Cardiac fibroblast (primary cell): Measurements from ENCODE around the gene SLC26A1.

Experiments used
- DNase-seq, 2 donors: peaks; one replicate each; pipeline versions ENCODE4 v3.0.0 to v3.0.0-alpha.2; 2010; ENCODE audit warnings: low read depth in 2 of 2
- H3K4me3 ChIP-seq, 2 donors: replicated peaks in 1 of 2; 1 replicate in 1 of 2; 2 replicates in 1 of 2; pipeline ENCODE4 v1.5.1; 2011; ENCODE audit warnings: low read depth in 2 of 2, low read length in 2 of 2, mild to moderate bottlenecking in 2 of 2, moderate library complexity in 1 of 2
- TF ChIP-seq, protein P1 (sequence below): IDR thresholded peaks from one replicate; pipeline ENCODE4 v1.5.1; 2011; ENCODE audit warnings: low read depth, mild to moderate bottlenecking, low read length, inconsistent platforms

The SLC26A1 gene

DNA sequence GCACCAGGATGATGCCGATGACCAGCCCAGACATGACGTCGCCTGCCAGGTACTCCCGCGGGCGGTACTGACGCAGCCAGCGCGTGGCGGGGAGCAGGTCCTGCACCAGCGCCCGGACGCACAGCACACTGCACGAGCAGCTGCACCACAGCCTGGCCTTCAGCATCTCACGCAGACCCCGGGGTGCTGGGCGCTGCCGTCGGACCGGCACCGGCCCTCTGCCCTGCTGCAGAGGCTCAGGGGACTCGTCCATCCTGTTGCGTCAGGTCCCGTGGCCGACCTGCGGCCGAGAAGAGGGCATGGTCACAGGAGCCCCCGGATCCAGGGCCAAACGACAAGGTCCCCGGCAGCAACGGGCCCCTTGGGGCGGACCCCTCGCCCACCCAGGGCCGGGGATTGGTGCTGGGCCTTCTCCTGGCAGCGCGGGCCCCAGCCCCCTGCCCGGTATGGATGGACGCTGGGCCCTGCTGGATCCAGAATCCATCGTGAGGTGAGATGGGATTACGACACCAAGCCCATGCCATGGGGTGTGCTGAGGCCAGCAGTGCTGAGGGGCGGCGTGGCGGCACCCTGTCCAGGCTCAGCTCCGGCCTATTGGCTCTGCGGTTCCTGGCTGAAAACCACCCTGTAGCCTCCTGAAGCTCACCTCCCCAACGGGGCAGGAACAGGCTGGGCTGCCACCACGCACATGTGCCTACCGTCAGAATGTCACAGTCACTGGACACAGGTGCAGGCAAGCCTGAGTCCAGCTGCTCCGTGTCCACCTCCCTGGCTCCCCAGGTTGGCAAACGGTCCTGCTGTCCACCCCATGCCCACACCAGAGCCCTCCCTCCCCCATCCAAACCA, 1.5 kb downstream of the SLC26A1 start:
- no peak overlapping the region for H3K4me3 ChIP-seq
- TF ChIP-seq, protein P1, sequence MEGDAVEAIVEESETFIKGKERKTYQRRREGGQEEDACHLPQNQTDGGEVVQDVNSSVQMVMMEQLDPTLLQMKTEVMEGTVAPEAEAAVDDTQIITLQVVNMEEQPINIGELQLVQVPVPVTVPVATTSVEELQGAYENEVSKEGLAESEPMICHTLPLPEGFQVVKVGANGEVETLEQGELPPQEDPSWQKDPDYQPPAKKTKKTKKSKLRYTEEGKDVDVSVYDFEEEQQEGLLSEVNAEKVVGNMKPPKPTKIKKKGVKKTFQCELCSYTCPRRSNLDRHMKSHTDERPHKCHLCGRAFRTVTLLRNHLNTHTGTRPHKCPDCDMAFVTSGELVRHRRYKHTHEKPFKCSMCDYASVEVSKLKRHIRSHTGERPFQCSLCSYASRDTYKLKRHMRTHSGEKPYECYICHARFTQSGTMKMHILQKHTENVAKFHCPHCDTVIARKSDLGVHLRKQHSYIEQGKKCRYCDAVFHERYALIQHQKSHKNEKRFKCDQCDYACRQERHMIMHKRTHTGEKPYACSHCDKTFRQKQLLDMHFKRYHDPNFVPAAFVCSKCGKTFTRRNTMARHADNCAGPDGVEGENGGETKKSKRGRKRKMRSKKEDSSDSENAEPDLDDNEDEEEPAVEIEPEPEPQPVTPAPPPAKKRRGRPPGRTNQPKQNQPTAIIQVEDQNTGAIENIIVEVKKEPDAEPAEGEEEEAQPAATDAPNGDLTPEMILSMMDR: no peak
- DNase-seq: no peak

- no peak overlapping the region for H3K4me3 ChIP-seq
- TF ChIP-seq, protein P1: no peak
- DNase-seq: no peak
Measured at GRCh38 chr4:990746-991367, 2.3 kb downstream of the SLC26A1 start.

DNA sequence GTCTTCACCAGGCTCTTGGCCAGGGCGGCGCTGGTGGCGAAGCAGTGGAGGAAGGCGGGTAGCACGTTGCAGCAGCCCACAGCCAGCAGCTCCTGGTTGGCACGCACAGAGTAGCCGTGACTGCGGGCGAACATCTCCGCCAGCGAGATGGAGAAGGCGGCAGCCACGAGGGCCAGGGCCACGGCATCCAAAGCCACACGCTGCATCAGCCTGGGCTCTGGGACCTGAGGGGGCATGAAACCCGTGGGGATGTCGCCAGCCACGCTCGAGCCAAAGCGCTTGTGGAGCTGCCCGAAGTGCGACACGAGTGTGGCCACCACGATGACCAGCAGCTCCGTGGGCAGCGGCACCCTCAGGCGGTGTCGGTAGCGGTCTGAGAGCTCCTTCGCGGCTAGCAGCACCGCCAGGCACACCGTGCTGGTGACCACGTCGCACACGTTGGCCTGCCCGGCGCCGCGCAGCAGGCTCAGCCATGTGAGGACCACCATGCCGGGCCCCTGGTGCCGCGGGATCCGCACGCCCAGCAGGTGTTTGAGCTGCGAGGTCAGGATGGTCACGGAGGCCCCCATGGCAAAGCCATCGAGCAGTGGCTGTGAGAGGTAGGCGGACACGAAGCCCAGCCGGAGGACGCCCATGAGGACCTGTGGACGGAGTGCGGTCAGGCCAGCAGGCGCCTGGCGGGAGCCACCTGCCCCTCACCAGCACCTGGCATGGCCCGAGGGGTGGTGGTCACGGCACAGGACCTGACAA, 3.3 kb downstream of the SLC26A1 start:
- TF ChIP-seq, protein P1: no peak
- DNase-seq: no peak
- H3K4me3 ChIP-seq: no peak overlapping the region

- TF ChIP-seq, protein P1: no peak
- no peak overlapping the region for H3K4me3 ChIP-seq
Measured at GRCh38 chr4:988726-989721, 4.2 kb downstream of the SLC26A1 start.

GRCh38 chr4:987624-988513, 5.3 kb downstream of the SLC26A1 start:
- DNase-seq: peak; percentile 42 to 61
- TF ChIP-seq, protein P1: no peak
- peak overlapping the region; percentile 63 to 66 for H3K4me3 ChIP-seq

More at GRCh38 chr4:988726-989721, 4.2 kb downstream of the SLC26A1 start:
- no peak for DNase-seq
